Trophoblast cell (in vitro differentiated cells and primary cell): Measurements from ENCODE around the gene ITPKB.
"Not testable (repeated sequence)": the region's sequence is repeated elsewhere in the genome, so short reads cannot be mapped to it uniquely, and the experiment has no call there.

Experiments
- DNase-seq, 2 donors: peaks; one replicate each; pipeline ENCODE4 v3.0.0-alpha.2; 2016
- H2AFZ ChIP-seq: 2 replicates; pipeline ENCODE4 v1.6.1; 2013; ENCODE audit warnings: low read length, moderate library complexity, mild to moderate bottlenecking; ENCODE audit not compliant: insufficient read depth, poor library complexity
- H2AK5ac ChIP-seq: 2 replicates; pipeline ENCODE4 v1.6.1; 2013; ENCODE audit warnings: mild to moderate bottlenecking, low read length
- H2BK120ac ChIP-seq: 2 replicates; pipeline ENCODE4 v1.6.1; 2013; ENCODE audit warnings: low read length, mild to moderate bottlenecking, moderate library complexity; ENCODE audit not compliant: insufficient read depth, poor library complexity
- H2BK12ac ChIP-seq: 2 replicates; pipeline ENCODE4 v1.6.1; 2013; ENCODE audit warnings: mild to moderate bottlenecking, low read length, moderate library complexity
- H2BK5ac ChIP-seq: 2 replicates; pipeline ENCODE4 v1.6.1; 2013; ENCODE audit warnings: low read length, low read depth, moderate library complexity, mild to moderate bottlenecking; ENCODE audit not compliant: poor library complexity
- H3K14ac ChIP-seq: 2 replicates; pipeline ENCODE4 v1.6.1; 2013; ENCODE audit warnings: mild to moderate bottlenecking, low read length
- H3K18ac ChIP-seq: 2 replicates; pipeline ENCODE4 v1.6.1; 2013; ENCODE audit warnings: mild to moderate bottlenecking, low read length
- H3K23ac ChIP-seq: 2 replicates; pipeline ENCODE4 v1.6.1; 2013; ENCODE audit warnings: low read length
- H3K27ac ChIP-seq: 2 replicates; pipeline ENCODE4 v1.5.1; 2013; ENCODE audit warnings: low read depth, mild to moderate bottlenecking, inconsistent platforms, low read length, moderate library complexity
- H3K27me3 ChIP-seq: 2 replicates; pipeline ENCODE4 v1.6.1; 2013; ENCODE audit warnings: inconsistent platforms, mild to moderate bottlenecking, low read length, moderate library complexity; ENCODE audit not compliant: insufficient read depth
- H3K36me3 ChIP-seq, 2 experiments: 1 replicate in 1 of 2; 2 replicates in 1 of 2; pipeline ENCODE4 v1.6.1; 2013; ENCODE audit warnings: low read length in 2 of 2, mild to moderate bottlenecking in 2 of 2, moderate library complexity in 1 of 2; ENCODE audit not compliant: insufficient read depth in 2 of 2, control insufficient read depth in 1 of 2
- H3K4ac ChIP-seq: 2 replicates; pipeline ENCODE4 v1.6.1; 2013; ENCODE audit warnings: low read depth, mild to moderate bottlenecking, low read length, moderate library complexity
- H3K4me1 ChIP-seq, 2 experiments: 1 replicate in 1 of 2; 2 replicates in 1 of 2; pipeline ENCODE4 v1.6.1; 2013; ENCODE audit warnings: low read length in 2 of 2, mild to moderate bottlenecking in 2 of 2, moderate library complexity in 1 of 2; ENCODE audit not compliant: insufficient read depth in 2 of 2, control insufficient read depth in 1 of 2
- H3K4me2 ChIP-seq: 2 replicates; pipeline ENCODE4 v1.6.1; 2013; ENCODE audit warnings: inconsistent platforms, mild to moderate bottlenecking, low read length, moderate library complexity
- H3K4me3 ChIP-seq: 2 replicates; pipeline ENCODE4 v1.5.1; 2013; ENCODE audit warnings: mild to moderate bottlenecking, low read depth, low read length, inconsistent platforms
- H3K79me1 ChIP-seq: one replicate; pipeline ENCODE4 v1.6.1; 2013; ENCODE audit warnings: low read length
- H3K79me2 ChIP-seq: 2 replicates; pipeline ENCODE4 v1.6.1; 2013; ENCODE audit warnings: low read length, mild to moderate bottlenecking; ENCODE audit not compliant: control insufficient read depth, insufficient read depth, poor library complexity
- H3K9ac ChIP-seq: 2 replicates; pipeline ENCODE4 v1.6.1; 2013; ENCODE audit warnings: mild to moderate bottlenecking, low read length
- H3K9me3 ChIP-seq: 2 replicates; pipeline ENCODE4 v1.6.1; 2013; ENCODE audit warnings: low read depth, mild to moderate bottlenecking, control low read depth, inconsistent platforms, low read length; ENCODE audit not compliant: insufficient read depth
- H4K12ac ChIP-seq: 2 replicates; pipeline ENCODE4 v1.6.1; 2013; ENCODE audit warnings: low read depth, mild to moderate bottlenecking, low read length, moderate library complexity
- H4K8ac ChIP-seq: 2 replicates; pipeline ENCODE4 v1.6.1; 2013; ENCODE audit warnings: low read depth, mild to moderate bottlenecking, low read length, moderate library complexity
- H4K91ac ChIP-seq: one replicate; pipeline ENCODE4 v1.6.1; 2013; ENCODE audit warnings: low read depth, mild to moderate bottlenecking, low read length, moderate library complexity
- WGBS: extraction: QIAGEN DNeasy Blood & Tissue Kit; methylation state at CpG from one replicate; pipeline ENCODE4 v1.1.7; 2013; ENCODE audit warnings: missing lambda C conversion rate; ENCODE audit not compliant: insufficient read length, insufficient coverage; ENCODE audit errors: extremely low coverage; 5-methylcytosine and 5-hydroxymethylcytosine counted together

The ITPKB gene

GRCh38 chr1:226611980-226612379 is 127.1 kb downstream of the ITPKB start:
- no CpG with 5 or more reads among the region's 6 CpGs for WGBS
- not testable (repeated sequence) for H2AK5ac ChIP-seq, H4K8ac ChIP-seq

GRCh38 chr1:226611301-226611700 is 127.8 kb downstream of the ITPKB start:
- Histone ChIP-seq H2AK5ac (no peak overlapping the region), H3K79me2 (no peaks in the 10 kb centered on the region), H4K91ac (no peak overlapping the region), H3K4me2 (no peak overlapping the region), H2BK5ac (no peak overlapping the region), H3K18ac (no peak overlapping the region), H2BK120ac (no peak overlapping the region), H3K4me3 (no peak overlapping the region), H2AFZ (no peak overlapping the region), H3K4ac (no peak overlapping the region), H3K9ac (no peak overlapping the region), H3K14ac (no peak overlapping the region), H3K27me3 (no peaks in the 10 kb centered on the region), H2BK12ac (no peak overlapping the region), H3K23ac (no peak overlapping the region), H3K27ac (no peak overlapping the region), H4K12ac (no peak overlapping the region), H3K79me1 (no peaks in the 10 kb centered on the region), H3K36me3 (no peaks in the 10 kb centered on the region), H3K9me3 (peaks cover 2% of the 10 kb centered on the region), H4K8ac (no peak overlapping the region), H3K4me1 (peaks cover 2 to 5% of the 10 kb centered on the region in 2 experiments)
- no CpG with 5 or more reads among the region's 8 CpGs for WGBS
- DNase-seq: no peak

More at GRCh38 chr1:226611980-226612379, 127.1 kb downstream of the ITPKB start:
- H4K91ac ChIP-seq, H2BK120ac ChIP-seq, H3K27ac ChIP-seq, H3K23ac ChIP-seq, H2BK5ac ChIP-seq, H3K79me2 ChIP-seq, H3K14ac ChIP-seq, H3K79me1 ChIP-seq, H3K18ac ChIP-seq, H3K9ac ChIP-seq, H3K4ac ChIP-seq, H3K4me3 ChIP-seq, H2BK12ac ChIP-seq, H3K4me1 ChIP-seq, H3K9me3 ChIP-seq, H3K4me2 ChIP-seq, H3K27me3 ChIP-seq, H3K36me3 ChIP-seq, H4K12ac ChIP-seq, DNase-seq, H2AFZ ChIP-seq: not testable (repeated sequence)

- Histone ChIP-seq H3K14ac (no peak overlapping the region), H4K12ac (no peak overlapping the region), H3K27me3 (no peaks in the 10 kb centered on the region), H3K18ac (no peak overlapping the region), H4K8ac (no peak overlapping the region), H3K79me2 (no peaks in the 10 kb centered on the region), H3K36me3 (no peaks in the 10 kb centered on the region), H2BK12ac (no peak overlapping the region), H3K4me2 (no peak overlapping the region), H4K91ac (no peak overlapping the region), H3K4me3 (no peak overlapping the region), H2BK5ac (no peak overlapping the region), H3K27ac (no peak overlapping the region), H2BK120ac (no peak overlapping the region), H2AFZ (no peak overlapping the region), H3K4ac (no peak overlapping the region), H3K9ac (no peak overlapping the region), H3K23ac (no peak overlapping the region), H3K79me1 (no peaks in the 10 kb centered on the region), H3K4me1 (peaks cover 2 to 5% of the 10 kb centered on the region in 2 experiments), H3K9me3 (peaks cover 2% of the 10 kb centered on the region), H2AK5ac (no peak overlapping the region)
- WGBS: no CpG with 5 or more reads among the region's 7 CpGs
- DNase-seq: no peak
These were observed 128.4 kb downstream of the ITPKB start for GRCh38 chr1:226610671-226611070.

DNA sequence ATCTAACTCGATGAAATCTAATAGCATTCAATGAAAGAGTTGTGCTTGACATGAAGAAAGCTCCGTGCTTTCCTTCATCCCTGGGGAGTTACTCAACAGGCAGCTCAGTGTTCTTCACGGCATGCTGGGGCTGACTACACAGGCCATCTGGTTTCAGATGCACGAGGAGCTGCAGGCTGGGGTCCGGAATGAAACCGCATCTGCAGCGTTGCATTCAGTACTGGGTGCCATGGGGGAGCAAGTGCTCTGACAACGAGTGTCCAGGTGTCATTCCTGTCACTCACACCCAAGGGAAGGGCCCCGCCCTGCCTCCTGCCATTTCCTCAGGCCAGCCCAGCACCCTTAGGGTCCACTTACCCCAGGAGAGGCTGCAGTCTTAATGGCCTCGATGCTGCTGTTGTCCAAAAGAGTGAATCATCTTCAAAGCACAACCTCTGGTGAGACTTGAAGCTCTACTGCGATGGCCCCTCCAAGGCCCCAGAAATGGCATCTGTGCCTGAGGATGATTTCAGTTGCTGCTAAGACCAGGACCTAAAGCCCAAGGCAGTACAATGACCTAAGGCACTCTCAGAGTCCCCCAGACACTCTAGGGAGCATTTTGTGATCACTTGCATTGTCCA is 129.1 kb downstream of the ITPKB start:
- Histone ChIP-seq H3K27ac (no peak overlapping the region), H3K4ac (no peak overlapping the region), H3K9ac (no peak overlapping the region), H2BK120ac (no peak overlapping the region), H4K91ac (no peak overlapping the region), H3K79me1 (no peaks in the 10 kb centered on the region), H4K12ac (no peak overlapping the region), H3K14ac (no peak overlapping the region), H3K4me2 (no peak overlapping the region), H3K18ac (no peak overlapping the region), H2AFZ (no peak overlapping the region), H2AK5ac (no peak overlapping the region), H4K8ac (no peak overlapping the region), H2BK5ac (no peak overlapping the region), H2BK12ac (no peak overlapping the region), H3K36me3 (no peaks in the 10 kb centered on the region), H3K79me2 (no peaks in the 10 kb centered on the region), H3K4me1 (peaks cover 6 to 8% of the 10 kb centered on the region in 2 experiments), H3K9me3 (peaks cover 2% of the 10 kb centered on the region), H3K4me3 (no peak overlapping the region), H3K23ac (no peak overlapping the region), H3K27me3 (no peaks in the 10 kb centered on the region)
- WGBS: no CpG with 5 or more reads among the region's 11 CpGs
- DNase-seq: no peak
